ENCODE results near the gene MRPL42. TPM values are rescaled to one million over a fixed set of nuclear protein-coding genes. Genes with fewer than 3 reads are reported as not detected.

Gene MRPL42
- total RNA-seq, 4 donors from 2014 or later, result 36.0 to 47.0 (median 38.4) TPM

DNA sequence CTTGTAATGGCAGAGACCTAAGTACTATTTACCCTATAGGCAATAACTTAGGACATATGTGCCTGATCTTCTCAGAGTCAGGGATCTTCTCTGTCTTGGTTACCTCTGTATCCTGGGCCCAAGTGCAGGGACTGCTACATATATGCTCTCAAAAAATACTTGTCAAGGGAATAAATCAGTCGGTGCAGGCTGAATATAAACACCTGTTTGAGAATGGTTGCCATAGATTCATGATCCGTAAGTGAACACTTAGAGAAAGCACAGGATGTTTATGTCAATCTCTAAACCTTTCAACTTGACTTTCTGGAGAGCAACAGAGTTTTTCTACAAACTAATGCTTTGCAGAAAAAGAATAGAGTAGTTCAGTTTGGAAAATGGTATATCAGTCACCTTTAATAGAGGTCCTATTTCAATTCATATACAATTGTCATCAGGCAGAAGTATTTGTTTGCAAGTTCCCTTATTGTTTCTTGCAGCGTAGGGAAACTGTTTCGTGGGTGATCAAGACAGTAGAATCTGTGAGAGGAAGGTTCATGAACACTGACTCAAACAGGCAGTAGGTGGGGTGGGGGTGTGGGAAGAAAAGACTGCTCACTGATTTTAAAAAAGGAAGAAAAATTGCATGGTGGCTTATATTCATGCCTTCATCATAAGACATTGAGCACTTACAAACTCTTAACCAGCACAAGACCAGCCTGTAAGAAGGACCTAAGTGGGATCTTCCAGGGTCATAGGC is 19.6 kb upstream of the MRPL42 start:
- ATAC-seq (ENCODE audit: low FRiP score) (no peak), DNase-seq (ENCODE audit: low spot score) (no peak)
- TF ChIP-seq CTCF (IDR thresholded peaks at IDR 0.05), result no peak

- ATAC-seq (ENCODE audit: low FRiP score), result no peak
- DNase-seq (ENCODE audit: low spot score), result no peak
- TF ChIP-seq CTCF (IDR thresholded peaks at IDR 0.05), result no peak
Measured at GRCh38 chr12:93448796-93449195, 18.5 kb upstream of the MRPL42 start.

DNA sequence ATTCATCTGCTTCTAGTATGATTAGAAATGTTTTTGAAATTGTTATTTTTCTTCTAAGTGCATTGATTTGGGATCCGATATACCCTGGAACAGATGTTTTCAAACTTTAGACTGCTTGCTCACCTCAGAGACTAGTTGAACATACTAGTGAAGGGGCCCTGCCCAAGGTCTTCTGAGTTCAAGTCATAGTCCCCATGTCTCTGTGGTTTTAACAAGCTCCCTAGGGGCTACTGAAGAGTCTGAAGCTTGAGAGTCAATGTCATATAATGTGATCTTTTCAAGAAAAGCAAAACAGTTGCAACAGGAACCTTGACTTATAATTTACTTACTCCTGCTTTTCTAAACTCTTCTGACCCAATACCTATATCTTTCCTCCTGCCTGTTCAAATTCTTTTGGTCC is 18.0 kb upstream of the MRPL42 start:
- ATAC-seq (ENCODE audit: low FRiP score) (no peak), DNase-seq (ENCODE audit: low spot score) (no peak)
- no peak for TF ChIP-seq CTCF (IDR thresholded peaks at IDR 0.05)

GRCh38 chr12:93451423-93452158 is 15.7 kb upstream of the MRPL42 start:
- no peak for DNase-seq (ENCODE audit: low spot score)
- ATAC-seq (ENCODE audit: low FRiP score), result no peak
- TF ChIP-seq CTCF (IDR thresholded peaks at IDR 0.05), result no peak

GRCh38 chr12:93453633-93454032 is 13.7 kb upstream of the MRPL42 start:
- ATAC-seq (ENCODE audit: low FRiP score) (no peak), DNase-seq (ENCODE audit: low spot score) (no peak)
- no peak for TF ChIP-seq CTCF (IDR thresholded peaks at IDR 0.05)

GRCh38 chr12:93456077-93456476 is 11.2 kb upstream of the MRPL42 start:
- DNase-seq (ENCODE audit: low spot score), result no peak
- TF ChIP-seq CTCF (IDR thresholded peaks at IDR 0.05), result no peak
- ATAC-seq (ENCODE audit: low FRiP score), result no peak

GRCh38 chr12:93459097-93459496 is 8.2 kb upstream of the MRPL42 start:
- ATAC-seq (ENCODE audit: low FRiP score), result no peak
- TF ChIP-seq CTCF (IDR thresholded peaks at IDR 0.05), result no peak
- DNase-seq (ENCODE audit: low spot score), result no peak
